Upper lobe of left lung (tissue), 4 donors: ENCODE measurements around the gene SCUBE1.

ENCODE experiments used
- POLR2A ChIP-seq, 4 donors: fragments of 450-650 bp; IDR thresholded peaks; one replicate each; pipeline ENCODE4 v1.5.1; 2016 to 2017; ENCODE audit warnings: antibody characterized with exemption in 4 of 4, mild to moderate bottlenecking in 2 of 4
- TF ChIP-seq, protein P1 (sequence below), 6 experiments: fragments of 450-650 bp in 4 of 6; fragments of 200-600 bp in 2 of 6; sonication (generic) in 2 of 6; IDR thresholded peaks; one replicate each; pipeline ENCODE4 v1.5.1; 2016 to 2019; ENCODE audit warnings: antibody characterized with exemption in 6 of 6

DNA sequence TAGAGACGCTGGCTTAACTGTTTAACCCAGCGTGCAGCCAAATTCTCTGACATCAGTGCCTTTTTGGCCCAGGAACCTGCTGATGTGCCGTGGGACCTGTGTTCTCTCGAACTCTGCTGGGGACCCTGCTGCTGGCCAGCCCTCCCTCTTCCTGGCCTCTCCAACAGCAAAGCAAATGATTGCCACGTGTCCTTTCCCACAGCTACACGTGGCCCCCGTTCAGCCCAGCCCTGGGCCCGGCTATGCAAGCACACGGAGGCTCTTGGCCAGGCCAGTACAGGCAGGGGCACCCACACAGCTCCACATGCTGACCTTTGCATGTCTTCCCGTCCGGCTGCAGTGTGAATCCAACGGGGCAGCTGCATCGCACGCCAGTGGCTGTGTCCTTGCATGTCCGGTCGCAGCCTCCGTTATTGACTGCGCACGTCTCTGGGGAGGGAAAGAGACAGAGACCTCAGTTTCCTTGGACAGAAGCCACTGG, 104.6 kb downstream of the SCUBE1 start:
- TF ChIP-seq, protein P1, sequence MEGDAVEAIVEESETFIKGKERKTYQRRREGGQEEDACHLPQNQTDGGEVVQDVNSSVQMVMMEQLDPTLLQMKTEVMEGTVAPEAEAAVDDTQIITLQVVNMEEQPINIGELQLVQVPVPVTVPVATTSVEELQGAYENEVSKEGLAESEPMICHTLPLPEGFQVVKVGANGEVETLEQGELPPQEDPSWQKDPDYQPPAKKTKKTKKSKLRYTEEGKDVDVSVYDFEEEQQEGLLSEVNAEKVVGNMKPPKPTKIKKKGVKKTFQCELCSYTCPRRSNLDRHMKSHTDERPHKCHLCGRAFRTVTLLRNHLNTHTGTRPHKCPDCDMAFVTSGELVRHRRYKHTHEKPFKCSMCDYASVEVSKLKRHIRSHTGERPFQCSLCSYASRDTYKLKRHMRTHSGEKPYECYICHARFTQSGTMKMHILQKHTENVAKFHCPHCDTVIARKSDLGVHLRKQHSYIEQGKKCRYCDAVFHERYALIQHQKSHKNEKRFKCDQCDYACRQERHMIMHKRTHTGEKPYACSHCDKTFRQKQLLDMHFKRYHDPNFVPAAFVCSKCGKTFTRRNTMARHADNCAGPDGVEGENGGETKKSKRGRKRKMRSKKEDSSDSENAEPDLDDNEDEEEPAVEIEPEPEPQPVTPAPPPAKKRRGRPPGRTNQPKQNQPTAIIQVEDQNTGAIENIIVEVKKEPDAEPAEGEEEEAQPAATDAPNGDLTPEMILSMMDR (IDR thresholded peaks at IDR 0.05), result no peak
- TF ChIP-seq POLR2A (IDR thresholded peaks at IDR 0.05), result no peak
